Renal pelvis (tissue), 4 donors: Measurements from ENCODE around the gene HHIPL1. TPM values are rescaled to one million over a fixed set of nuclear protein-coding genes. Genes with fewer than 3 reads are reported as not detected.

Source experiments
- DNase-seq: peaks from one replicate; pipeline ENCODE4 v3.0.0-alpha.2; 2013
- polyA plus RNA-seq, 3 donors: library from polyadenylated mRNA; unstranded; fragments of 120-200 nt; gene quantifications; one replicate each; pipeline ENCODE4 v1.2.1, GENCODE V29; 2013; ENCODE audit not compliant: insufficient read length in 3 of 3

Gene HHIPL1
- polyA plus RNA-seq, 3 donors: 1.6 to 2.1 (median 1.8) TPM

DNA sequence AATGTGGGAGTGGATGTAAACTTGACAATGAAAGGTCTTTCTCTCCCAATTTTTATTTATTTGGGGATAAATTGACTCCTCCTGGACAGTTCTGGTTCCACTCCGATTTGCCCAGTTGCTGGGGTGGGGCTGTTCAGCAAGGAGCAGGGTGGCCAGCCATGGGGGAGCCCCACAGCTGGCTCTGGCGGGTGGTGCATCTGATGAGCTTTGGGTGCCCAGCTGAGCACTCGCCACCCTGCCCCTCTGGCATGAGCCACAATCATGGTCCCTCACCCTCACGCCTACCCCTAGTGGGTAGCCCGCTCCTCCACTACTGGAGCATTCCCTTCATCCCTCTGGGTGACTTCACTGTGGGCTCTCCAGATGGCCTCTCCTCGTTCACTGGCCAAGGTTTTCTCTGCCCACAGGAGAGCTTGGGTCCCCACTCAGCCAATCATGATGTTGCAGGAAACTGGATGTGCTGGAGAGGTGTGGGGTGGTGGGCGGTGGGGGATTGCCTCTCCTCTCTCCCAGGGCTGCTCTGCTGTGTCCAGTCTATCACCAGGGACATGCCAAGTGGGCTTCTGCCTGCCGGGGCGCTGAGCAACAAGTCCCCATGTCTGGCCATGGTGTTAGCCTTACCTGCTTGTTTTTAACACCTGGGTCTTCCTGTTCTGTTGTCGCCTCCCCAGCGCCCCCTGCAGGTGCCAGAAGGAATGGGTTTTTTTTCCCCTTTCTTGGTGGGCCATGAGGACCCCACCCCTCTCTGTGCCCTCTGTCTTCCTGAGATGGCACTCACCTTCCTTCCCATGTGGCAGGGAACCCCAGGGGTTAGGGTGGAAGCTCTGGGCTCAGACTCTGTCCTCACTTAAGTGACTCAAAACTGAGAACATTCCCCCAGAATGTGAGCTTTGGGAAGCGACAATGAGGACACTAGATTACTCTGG lies 42.6 kb downstream of the HHIPL1 start:
- no peak for DNase-seq

DNA sequence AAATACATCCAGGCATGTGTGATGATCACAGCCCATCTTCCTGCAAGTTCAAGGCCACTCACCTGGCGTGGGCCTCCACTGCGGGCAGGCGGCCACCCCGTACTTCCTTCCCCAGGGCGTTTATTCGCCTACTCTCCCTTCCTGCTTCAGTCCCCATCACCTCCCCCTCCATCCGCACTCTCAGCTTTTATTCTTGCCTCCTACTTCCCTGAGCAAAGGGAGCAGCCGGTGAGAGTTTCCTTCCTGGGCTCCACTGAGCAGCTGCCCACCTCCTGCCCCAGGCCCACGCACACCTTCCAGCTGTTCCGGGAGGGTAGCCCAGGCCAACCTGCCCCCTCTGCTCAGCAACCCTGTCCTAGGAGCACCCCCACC lies 43.3 kb downstream of the HHIPL1 start:
- DNase-seq: no peak

DNA sequence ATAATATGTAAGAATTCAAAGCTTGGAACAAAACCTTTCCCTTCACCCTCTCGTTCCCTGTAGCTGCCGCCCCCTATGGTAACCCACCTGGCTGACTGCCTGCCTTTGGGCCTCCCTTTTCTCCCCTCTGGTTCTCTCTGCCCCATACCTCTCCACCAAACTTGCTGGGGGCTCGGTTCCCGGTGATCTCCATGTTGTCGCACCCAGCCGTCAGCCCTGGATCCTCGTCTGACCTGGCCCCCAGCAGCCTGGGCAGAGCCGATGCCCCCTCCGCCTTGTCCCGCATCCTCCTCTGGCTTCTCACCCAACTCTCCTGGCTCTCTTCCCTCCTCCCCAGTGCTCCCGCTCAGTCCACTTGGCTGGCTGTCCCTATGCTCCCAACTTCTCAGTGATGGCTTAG lies 43.7 kb downstream of the HHIPL1 start:
- no peak for DNase-seq

DNA sequence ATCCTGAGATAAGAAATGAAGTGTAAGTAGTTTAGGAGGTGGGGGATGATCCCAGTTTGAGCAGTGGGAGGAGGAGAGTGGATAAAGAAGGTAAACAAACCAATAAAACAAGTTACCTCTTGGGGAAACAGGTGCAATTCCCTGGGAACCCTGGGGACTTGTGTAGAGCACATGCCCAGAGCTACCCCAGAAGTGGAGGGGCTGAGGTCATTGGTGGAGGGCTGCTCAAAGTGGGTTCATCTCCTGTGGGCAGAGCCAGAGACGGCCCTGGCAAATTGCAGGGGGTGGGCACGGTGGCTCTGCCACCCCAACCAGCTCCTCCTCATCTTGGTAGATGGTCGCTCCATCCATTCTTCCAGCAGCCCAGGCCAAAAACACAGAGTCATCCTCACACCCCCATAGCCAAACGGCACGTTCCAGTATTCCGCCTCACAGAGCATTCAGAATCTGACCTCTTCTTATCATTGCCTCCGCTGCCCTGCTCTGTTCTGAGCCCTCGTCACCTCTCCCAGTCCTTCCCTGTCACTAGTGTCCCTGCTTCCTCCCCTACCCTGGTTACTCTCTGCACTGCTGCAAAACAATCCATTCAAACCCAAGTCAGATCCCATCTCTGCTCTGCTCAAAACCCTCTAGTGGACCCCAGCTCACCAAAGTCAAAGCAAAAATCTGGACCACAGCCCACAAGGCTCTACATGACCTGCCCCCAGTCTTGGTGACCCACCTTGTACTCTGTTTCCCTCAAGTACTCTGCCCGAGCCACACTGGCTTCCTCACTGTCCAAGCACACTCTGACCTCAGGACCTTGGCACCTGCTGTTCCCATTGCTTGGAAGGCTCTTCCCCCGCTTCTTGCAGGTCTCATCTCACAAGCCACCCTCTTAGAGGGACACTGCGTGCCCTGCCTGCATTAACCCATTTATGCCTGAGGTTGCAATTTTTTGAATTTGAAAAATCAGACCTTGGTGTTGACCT lies 44.6 kb downstream of the HHIPL1 start:
- no peak for DNase-seq

DNA sequence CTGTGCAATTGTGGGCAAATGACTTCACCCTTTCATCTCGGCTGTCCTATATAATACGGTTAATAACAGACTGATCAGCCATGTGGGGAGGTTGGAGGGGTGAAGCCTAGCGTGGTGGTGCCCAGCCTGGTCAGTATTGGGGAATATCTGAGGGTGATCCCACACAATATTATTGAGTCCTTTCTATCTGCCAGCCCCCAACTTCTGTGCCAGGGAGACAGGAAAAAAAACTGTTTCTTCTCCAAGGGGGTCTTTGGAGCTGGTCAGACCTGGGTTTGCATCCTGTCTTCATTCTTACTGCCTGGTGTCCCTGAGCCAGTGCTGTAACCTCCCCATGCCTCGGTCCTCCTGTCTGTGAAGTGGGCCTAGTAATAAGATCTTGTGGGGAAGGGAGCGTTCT lies 45.7 kb downstream of the HHIPL1 start:
- DNase-seq: no peak

DNA sequence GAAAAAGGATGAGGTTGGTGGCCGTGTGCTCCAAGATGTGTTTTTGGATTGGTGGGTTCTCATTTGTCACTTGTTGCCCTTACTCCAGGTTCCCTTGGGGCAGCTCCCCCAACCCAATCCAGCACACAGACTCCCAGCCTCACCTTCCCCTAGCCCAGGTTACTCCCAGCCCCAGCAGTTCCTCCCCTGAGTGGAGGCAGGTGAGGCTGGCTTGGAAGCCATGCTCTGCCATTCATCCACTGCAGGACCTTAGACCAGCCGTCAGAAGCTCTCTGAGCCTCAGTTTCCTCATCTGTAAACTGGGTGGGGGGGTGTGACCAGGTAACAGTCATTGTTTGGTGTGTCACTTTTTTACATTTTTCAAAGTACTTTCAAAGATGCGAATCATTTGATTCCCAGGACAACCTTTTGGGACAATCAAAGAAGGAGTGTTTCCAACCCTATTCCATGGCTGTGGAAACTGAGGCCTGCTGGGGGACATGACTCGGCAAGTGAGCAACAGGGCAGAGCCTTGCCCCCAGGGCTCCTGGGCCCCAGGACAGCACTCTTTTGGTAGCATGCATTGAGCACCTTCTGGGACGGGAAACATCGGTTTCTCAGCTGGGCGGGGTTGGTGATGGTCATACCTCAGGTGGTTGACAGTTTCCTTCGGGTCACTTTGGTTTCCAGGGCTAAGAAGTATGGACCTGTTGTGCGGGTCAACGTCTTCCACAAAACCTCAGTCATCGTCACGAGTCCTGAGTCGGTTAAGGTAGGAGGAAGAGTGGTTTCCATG lies 46.4 kb downstream of the HHIPL1 start:
- DNase-seq: no peak

DNA sequence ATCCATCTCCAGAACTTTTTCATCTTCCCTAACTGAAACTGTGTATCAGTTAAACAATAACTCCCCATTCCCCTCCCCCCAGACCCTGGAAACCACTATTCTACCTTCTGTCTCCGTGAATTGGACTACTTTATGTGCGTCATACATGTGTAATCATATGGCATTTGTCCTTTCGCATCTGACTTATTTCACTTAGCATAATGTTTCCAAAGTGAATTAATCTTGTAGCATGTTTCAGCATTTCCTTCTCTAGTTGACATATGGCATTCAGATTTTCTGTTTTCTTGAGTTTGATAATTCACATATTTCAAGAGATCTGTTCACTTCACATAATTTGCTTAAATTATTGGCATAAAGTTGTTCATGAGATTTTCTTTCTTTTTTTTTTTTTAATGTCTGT lies 49.0 kb downstream of the HHIPL1 start:
- no peak for DNase-seq

DNA sequence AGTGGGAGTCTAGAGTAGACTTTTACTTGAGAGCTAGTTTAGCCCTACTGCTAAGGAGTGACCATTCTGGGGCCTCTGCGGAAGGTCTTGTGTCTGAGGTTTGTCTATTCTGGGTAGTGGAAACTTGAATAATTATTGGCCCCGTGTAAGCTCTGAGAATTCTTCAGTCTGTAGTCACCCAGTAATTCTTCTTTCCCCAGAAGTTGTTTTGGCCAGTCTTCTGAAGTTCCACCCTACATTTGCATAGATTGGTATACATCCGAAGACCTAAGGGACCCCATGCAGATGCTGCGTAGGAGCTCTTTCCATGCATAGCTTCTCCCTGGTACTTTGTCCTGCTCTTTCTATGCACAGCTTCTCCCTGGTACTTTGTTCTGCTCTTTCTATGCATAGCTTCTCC lies 52.0 kb downstream of the HHIPL1 start:
- DNase-seq: no peak

DNA sequence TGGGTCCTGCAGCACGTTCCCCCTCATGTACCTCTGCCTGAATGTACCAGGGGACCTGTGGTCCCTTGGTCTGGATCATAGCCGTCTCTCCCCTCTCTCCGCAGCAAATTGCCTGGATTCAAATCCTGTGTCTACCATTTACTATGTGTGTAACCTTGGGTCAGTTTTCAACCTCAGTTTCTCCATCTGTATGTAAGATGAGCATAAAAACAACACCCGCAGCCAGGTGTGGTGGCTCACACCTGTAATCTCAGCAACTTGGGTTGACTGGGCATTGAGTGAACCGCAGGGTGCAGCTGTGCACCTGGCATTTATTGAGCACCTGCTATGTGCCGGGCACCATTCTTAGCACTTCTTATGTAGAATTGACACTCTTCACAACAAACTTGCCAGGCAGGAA lies 53.3 kb downstream of the HHIPL1 start:
- no peak for DNase-seq

DNA sequence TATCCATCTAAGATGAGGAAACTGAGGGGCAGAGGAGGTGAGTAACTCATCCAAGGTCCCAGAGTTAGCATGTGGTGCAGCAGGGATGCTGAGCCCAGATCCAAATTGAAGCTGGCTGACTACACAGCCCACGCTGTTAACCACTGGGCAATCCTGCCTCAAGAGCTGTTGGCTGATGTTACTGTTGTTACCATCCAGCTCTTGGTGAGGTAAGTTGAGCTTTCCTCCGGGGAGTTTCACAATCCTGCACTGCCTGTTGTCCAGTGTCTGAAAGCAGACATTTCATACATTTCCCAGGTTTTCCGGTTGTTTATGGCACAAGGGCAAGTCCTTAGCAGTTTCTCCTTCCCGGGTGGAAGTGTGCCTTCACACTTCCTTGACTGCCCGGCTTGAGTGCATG lies 53.7 kb downstream of the HHIPL1 start:
- DNase-seq: no peak

DNA sequence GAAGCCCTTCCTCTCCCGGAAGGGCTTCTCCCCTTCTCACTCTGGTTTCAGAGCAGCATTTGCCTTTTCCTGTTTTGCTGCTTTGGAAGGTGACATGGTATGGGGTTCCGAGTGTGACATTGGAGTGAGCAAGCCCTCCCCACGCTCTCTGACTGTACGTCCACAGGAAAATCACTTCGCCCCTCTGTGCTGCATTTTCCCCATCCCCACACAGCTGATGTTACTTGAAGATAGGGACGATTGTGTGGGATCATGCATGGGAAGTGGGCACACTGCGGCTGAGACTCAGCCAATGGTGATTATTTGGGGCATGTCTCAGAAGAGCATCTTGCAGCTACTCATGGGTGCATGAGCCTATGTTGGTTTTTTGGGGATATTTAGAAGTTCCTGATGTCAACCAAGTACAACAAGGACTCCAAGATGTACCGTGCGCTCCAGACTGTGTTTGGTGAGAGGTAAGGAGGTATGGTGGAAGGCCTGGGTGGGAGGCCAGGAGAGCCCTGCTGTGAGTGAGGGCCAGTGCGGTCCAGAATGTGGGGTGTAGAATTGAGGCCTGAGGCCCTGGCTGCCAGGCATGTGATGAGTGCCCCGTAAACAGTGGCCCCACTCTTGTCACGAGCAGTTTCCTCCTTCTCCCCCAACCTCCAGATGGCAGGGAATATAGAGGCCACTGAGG lies 54.3 kb downstream of the HHIPL1 start:
- no peak for DNase-seq

DNA sequence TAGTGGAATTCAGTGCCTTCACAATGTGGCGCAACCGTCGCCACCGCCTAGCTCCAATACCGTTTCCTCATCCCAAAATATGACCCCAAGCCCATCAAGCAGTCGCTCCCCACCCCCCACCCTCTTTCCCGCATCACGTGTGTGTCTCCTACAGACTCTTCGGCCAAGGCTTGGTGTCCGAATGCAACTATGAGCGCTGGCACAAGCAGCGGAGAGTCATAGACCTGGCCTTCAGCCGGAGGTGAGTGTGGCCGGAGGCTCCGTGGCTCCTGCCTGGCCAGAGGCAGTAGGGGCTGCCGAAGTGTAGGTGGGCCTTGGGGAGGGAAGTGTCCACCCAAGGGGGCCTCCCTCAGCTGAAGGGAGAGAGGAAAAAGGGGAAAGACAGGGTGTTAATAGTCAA lies 54.9 kb downstream of the HHIPL1 start:
- DNase-seq: no peak

DNA sequence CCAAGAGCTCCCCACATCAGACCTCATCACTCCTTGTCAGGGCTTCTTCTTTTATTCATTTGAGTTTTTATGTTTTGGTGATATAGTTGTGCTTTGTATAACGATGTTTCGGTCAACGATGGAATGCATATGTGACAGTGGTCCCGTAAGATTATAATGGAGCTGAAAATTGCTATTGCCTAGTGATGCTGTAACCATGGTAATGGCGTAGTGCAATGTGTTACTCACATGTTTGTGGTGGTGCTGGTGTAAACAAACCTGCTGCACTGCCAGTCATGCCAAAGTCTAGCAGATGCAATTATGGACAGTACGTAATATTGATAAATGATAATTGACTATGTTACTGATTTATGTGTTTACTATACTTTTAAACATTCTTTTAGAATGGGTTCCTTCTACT lies 55.5 kb downstream of the HHIPL1 start:
- no peak for DNase-seq

DNA sequence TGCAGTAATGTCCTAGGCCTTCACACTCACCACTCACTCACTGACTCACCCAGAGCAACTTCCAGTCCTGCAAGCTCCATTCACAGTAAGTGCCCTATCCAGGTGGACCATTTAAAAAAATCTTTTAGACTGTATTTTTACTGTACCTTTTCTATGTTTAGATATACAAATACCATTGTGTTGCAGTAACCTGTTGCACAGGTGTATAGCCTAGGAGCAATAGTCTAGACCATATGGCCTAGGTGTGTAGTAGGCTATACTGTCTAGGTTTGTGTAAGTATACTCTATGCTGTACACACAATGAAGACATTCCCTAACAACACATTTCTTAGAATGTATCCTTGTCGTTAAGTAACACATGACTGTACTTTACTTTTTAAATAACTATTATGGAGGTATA lies 56.3 kb downstream of the HHIPL1 start:
- no peak for DNase-seq

DNA sequence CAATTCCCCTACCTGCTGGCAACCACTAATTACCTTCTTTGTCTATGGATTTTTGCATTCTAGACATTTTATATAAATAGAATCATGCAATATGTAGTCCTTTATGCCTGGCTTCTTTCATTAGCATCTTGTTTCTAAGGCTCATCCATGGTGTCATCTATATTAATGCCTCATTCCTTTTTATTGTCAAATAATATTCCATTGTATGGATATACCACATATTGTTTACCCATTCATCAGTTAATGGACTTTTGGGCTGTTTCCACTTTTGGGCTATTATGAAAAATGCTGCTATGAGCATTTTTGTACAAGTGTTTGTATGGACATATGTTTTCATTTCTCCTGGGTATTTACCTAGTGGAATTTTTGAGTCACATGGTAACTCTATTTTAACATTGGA lies 57.2 kb downstream of the HHIPL1 start:
- no peak for DNase-seq

DNA sequence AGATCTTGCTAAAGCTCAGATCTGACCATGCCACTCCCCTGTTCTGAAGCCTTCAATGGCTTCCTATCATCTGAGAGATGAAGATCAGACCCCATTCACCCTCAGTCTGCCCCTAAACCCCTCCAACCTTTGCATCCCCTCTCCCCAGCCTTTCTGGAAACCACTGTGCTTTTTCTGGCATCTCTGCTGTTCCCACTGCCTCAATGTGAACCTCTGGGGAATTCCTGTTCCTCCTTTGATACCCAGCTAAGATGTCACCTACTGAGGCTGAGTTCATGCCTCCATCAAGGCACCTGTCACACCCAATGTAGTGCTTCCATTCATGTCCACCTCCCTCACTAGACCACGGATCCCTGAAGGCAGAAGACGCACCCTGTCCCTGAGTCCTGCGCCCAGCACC lies 58.5 kb downstream of the HHIPL1 start:
- no peak for DNase-seq

DNA sequence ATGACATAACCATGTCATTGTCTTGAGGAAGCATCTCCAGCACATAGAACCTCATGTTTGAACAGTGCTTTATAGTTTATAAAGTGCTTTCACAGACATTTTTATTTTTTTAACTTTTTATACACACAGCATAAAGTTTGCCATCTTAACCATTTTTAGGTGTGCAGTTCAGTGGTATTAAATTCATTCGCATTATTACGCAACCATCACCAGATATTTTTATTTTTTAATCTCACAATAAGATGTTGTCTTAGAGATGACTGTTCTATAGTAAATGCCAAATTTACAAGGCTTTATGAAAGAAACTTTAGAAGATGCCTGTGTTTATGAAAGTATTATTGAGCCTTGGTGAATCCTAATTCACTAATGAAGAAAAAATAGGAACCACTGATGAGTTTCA lies 59.1 kb downstream of the HHIPL1 start:
- DNase-seq: no peak

DNA sequence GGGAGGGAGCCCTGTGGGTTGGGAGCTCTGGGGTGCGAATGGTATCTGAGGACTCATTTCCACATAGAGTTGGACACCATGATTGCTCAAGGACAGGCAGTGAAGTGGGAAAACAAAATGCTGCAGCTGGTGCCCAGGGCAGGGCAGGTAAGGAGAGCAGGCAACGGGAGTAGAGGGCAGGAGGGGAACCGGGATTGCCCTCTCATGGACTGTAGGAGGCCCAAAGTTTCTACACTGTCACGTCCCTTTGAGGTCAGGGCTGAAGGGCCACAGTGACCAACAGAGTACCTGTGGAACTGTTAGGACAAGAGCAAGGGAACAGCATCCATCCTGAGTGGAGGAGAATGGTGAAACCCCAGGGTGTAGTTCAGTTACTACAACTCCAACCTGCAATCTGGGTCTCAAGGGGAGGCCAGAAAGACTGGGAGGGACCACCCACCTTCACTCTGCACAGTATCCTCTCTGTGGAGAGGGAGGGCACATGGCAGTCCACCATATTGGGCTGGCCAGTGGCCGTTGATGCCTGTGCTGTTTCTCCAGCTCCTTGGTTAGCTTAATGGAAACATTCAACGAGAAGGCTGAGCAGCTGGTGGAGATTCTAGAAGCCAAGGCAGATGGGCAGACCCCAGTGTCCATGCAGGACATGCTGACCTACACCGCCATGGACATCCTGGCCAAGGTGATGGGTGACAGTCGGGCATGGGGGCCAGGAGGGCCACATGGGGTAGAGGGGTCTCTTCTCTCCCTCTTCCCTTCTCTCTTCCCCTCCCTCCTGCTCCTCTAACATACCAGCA lies 61.4 kb downstream of the HHIPL1 start:
- no peak for DNase-seq

DNA sequence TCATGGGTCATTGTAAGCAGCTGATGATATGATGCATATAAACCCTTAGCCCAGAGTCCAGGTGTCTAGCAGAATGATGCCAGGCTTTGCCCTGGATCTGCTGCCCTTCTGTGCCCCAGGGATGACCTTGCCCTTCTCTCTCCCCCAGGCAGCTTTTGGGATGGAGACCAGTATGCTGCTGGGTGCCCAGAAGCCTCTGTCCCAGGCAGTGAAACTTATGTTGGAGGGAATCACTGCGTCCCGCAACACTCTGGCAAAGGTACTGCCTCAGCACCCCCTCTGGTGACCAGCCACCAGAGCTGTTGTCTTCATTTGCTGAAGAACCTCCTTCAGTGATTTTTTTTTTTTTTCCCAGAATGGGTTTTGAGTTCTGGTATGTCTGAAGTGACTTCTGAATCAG lies 62.5 kb downstream of the HHIPL1 start:
- no peak for DNase-seq

DNA sequence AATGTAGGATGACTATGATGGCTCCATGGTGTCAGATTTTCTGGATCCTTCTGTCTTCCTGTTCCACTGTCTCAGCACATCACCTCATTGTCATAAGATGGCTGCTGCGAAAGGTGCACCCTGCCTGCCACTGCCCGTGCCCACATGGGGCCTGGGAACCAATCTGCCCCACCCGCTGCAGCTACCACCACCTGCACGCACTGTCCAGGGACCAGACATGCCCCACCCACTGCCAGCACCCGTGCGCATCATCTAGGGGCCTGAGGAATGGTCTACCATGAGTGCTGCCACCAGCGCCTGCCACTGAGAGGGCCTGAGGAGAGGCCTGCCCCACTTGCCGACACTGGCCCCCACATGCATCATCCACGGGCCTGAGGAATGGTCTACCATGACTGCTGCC lies 63.0 kb downstream of the HHIPL1 start:
- DNase-seq: no peak

DNA sequence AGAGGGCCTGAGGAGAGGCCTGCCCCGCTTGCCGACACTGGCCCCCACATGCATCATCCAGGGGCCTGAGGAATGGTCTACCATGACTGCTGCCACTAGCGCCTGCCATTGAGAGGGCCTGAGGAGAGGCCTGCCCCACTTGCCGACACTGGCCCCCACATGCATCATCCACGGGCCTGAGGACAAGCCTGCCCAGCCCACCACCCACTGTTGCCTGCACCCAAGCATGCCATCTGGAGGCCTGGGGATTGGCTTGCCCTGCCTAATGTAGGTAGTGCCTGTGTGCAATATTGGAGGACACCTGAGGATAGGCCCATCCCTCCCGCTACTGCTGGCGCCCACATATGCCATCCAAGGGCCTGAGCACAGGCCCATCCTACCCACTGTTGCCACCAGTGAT lies 63.5 kb downstream of the HHIPL1 start:
- no peak for DNase-seq
